ENCODE measurements around the gene EN2.

Gene EN2

DNA sequence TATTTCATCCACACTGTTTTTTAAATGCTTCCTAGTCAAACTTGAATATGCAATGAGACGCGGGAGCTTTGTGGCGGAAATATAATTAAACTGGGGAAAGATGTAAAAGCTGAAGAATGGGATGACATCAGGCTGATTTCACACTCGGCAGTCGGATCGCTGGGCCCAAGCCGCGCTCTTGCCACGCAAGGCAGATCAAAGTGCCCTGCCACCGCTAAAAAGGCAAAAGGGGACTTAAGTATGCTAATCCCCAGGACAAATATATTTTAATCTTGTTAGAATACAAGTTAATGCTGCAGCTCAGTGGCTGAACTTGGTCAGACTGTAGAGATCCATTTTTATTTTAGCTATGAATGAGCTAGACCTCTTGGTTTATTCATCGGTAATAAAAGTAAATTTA lies 13.8 kb downstream of the EN2 start:
- no peak overlapping the region for H3K27ac ChIP-seq
- TF ChIP-seq CTCF (conservative IDR thresholded peaks at IDR 0.05): no peak

DNA sequence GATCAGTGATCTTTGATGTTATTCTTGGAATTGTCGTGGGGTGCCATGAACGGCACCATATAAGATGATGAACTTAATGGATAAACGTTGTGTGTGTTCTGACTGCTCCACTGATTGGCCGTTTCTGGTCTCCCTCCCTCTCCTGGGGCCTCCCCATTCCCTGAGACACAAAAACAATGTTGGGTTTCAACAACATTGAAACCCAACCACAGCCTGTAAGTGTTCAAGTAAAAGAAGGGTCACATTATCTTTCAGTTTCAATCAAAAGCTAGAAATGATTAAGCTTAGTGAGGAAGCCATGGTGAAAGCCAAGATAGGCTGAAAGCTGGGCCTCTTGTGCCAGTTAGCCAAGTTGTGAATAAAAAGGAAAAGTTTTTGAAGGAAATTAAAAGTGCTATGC lies 19.5 kb downstream of the EN2 start:
- no peak for TF ChIP-seq CTCF (conservative IDR thresholded peaks at IDR 0.05)

DNA sequence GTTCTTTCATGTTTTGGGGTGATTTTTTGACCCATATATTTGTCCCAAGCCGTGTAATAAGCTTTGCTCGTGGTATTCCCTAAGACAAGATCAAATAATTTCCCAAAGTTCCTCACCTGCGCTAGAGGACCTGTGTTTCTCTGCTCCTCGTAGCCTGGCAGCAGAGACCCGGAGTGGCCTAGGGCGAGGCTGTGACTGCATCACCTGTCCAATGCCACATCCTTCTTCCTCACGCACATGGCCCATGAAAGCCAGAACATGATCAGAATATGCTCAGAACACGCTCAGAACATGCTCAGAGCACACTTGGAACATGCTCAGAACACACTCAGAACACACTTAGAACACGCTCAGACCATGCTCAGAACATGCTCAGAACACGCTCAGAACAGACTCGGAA lies 23.8 kb downstream of the EN2 start:
- TF ChIP-seq CTCF (conservative IDR thresholded peaks at IDR 0.05): no peak
- H3K27ac ChIP-seq: no peak overlapping the region

More for the DNA sequence above, 19.5 kb downstream of the EN2 start:
- no peak overlapping the region for H3K27ac ChIP-seq

DNA sequence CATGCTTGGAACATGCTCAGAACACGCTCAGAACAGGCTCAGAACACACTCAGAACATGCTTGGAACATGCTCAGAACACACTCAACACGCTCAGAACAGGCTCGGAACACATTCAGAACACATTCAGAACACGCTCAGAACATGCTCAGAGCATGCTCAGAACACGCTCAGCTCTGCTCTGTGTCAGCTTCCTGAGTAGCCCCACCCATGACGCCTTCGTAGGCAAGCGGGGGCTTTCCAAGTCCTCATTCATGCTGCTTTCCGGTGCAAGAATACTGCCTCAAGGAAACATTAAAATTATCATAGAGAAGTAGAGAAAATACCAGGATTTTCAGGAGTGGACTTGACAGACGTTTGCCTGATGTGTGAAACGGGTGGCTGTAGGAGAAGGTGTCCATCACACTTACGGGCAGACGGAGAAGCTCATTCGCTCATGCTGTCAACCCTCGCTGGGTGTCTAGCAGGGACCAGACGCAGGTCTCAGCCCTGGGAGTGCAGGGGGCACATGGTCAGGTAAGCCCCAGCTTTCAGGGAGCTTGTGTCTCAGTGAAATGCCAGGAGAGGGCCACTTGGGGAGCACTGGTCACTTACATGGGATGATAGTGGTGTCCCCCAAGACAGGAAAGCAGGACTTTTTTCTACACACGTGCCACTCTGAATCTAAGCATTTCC lies 24.7 kb downstream of the EN2 start:
- no peak overlapping the region for H3K27ac ChIP-seq
- no peak for TF ChIP-seq CTCF (conservative IDR thresholded peaks at IDR 0.05)

GRCh38 chr7:155483245-155483644 lies 25.3 kb downstream of the EN2 start:
- no peak for TF ChIP-seq CTCF (conservative IDR thresholded peaks at IDR 0.05)
- H3K27ac ChIP-seq: no peak overlapping the region

- no peak overlapping the region for H3K27ac ChIP-seq
- no peak for TF ChIP-seq CTCF (conservative IDR thresholded peaks at IDR 0.05)
These were observed 26.0 kb downstream of the EN2 start for GRCh38 chr7:155483868-155484325.

- TF ChIP-seq CTCF (conservative IDR thresholded peaks at IDR 0.05): no peak
- no peak overlapping the region for H3K27ac ChIP-seq
These were observed 26.8 kb downstream of the EN2 start for GRCh38 chr7:155484483-155485399.

Data from VCaP (cell line).